Measurements from ENCODE around the gene ACOT4. TPM values are rescaled to one million over a fixed set of nuclear protein-coding genes. Genes with fewer than 3 reads are reported as not detected.
"Not testable (repeated sequence)": the region's sequence is repeated elsewhere in the genome, so short reads cannot be mapped to it uniquely, and the experiment has no call there.

Gene ACOT4
- total and polyA plus RNA-seq, 2 of the 8 experiments (the other 6 are each of a cell fraction or from before 2014, with no cell fraction given): 0.80 to 1.1 TPM

DNA sequence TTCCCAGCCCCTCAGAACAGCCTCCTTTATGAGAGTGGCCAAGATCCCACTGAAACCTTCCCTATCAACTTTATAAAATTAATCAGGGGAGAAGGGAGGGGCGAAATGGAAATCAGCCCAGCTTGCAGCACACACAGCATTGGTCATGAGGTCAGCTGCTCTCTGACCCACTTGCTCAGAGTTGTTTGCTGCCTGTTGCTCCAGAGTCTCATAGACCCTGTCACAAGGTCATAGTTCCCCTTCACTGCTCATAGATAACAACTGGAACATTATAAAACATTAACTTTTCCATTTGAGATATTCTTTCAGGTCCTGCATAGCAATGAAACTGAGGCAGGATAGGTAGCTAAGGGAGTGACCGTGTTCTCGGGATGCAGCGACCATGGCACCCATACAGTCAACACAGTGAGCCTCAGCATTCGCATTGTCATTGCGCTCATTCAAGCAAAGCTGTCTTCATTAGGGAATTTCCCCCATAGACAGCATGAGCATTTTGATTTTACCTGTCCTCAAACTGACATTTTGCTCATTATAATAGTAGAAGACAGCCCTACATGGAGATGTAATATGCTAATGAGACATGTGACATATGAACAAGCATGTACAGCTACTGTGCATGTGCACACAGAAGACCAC is 41.7 kb upstream of the ACOT4 start:
- peak; percentile 70 for FAIRE-seq
- H2AFZ ChIP-seq (ENCODE audit: low read length); H3K27ac ChIP-seq (ENCODE audit: low read depth, low read length); H4K91ac ChIP-seq (replicated peaks; ENCODE audit: insufficient read length, low read length); H4K5ac ChIP-seq (ENCODE audit: insufficient read length, low read depth, low read length); H3K18ac ChIP-seq (ENCODE audit: extremely low read depth, low read length); H4K8ac ChIP-seq (ENCODE audit: extremely low read depth, insufficient read depth, low read length); DNase-seq (ENCODE audit: low read depth in 1 of 2, low spot score in 2 of 2); H3K9me3 ChIP-seq (ENCODE audit: insufficient read depth in 2 of 2, low read depth in 1 of 2, low read length in 1 of 2); H2AK5ac ChIP-seq (ENCODE audit: low read depth, low read length); H3K79me2 ChIP-seq (ENCODE audit: control insufficient read depth in 1 of 2, insufficient read depth in 2 of 2, low read length in 2 of 2); H3K4me3 ChIP-seq (ENCODE audit: extremely low read depth in 1 of 4, insufficient read depth in 2 of 4, low read depth in 3 of 4, low read length in 4 of 4); H2BK5ac ChIP-seq (ENCODE audit: low read depth, low read length); H3K56ac ChIP-seq (replicated peaks; ENCODE audit: insufficient read length, low read depth, low read length); H3K27me3 ChIP-seq (replicated peaks in 1 of 4; ENCODE audit: control insufficient read depth in 3 of 4, extremely low read depth in 1 of 4, insufficient read depth in 3 of 4, low read length in 3 of 4); H3K23ac ChIP-seq (ENCODE audit: insufficient read length); H3K9ac ChIP-seq (replicated peaks in 1 of 4; ENCODE audit: extremely low read depth in 1 of 4, low read depth in 3 of 4, low read length in 3 of 4); H2BK15ac ChIP-seq (ENCODE audit: low read length); H3K4me2 ChIP-seq (ENCODE audit: insufficient read depth in 1 of 2, low read depth in 2 of 2, low read length in 2 of 2); H2BK20ac ChIP-seq (ENCODE audit: low read length); H2BK12ac ChIP-seq (ENCODE audit: low read depth, low read length); H3K36me3 ChIP-seq (ENCODE audit: control insufficient read depth in 2 of 4, insufficient read depth in 4 of 4, low read length in 3 of 4); H3K4me1 ChIP-seq (replicated peaks in 1 of 4; ENCODE audit: control insufficient read depth in 3 of 4, insufficient read depth in 4 of 4, low read length in 3 of 4); CTCF ChIA-PET (ENCODE audit: partially characterized antibody); H3K14ac ChIP-seq (ENCODE audit: insufficient read length); H3K23me2 ChIP-seq (ENCODE audit: low read depth, low read length); H4K20me1 ChIP-seq (replicated peaks in 1 of 2; ENCODE audit: control insufficient read depth in 1 of 2, insufficient read depth in 2 of 2, low read length in 2 of 2); H3K79me1 ChIP-seq (ENCODE audit: low read depth, low read length); H2BK120ac ChIP-seq (replicated peaks; ENCODE audit: low read depth, low read length); H3K4ac ChIP-seq (replicated peaks; ENCODE audit: insufficient read length, low read depth, low read length): not testable (repeated sequence)
- 93% methylated on average over 5 of the region's 6 CpGs; no CpG with 5 or more reads in 1 of the 2 experiments for WGBS, 2 experiments (ENCODE audit: extremely low coverage in 1 of 2, insufficient coverage in 1 of 2, insufficient read length in 1 of 2, insufficient replicate concordance in 2 of 2, low coverage in 1 of 2, low lambda C conversion rate in 2 of 2, missing lambda C conversion rate in 1 of 2)
- POLR2A ChIA-PET (ENCODE audit: partially characterized antibody): interaction anchor here (1.1 kb wide), 1 partner anchor 11 kb away, joined by 3 read pairs; no protein-coding TSS in a partner anchor

All from H1 (cell line).